HFF-Myc (cell line): Measurements from ENCODE around the gene MAP4K1.

Source experiments
- DNase-seq: peaks from one replicate; pipeline ENCODE4 v3.0.0-alpha.2; 2011; ENCODE audit warnings: low read depth; ENCODE audit errors: extremely low read depth
- H3K4me3 ChIP-seq: replicated peaks from 2 replicates; pipeline ENCODE4 v1.5.1; 2011; ENCODE audit warnings: low read depth, mild to moderate bottlenecking, control low read depth, low read length
- TF ChIP-seq, protein P1 (sequence below): IDR thresholded peaks from 2 replicates; pipeline ENCODE4 v1.5.1; 2012; ENCODE audit warnings: mild to moderate bottlenecking, low read depth, low read length, control low read depth; ENCODE audit errors: missing control alignments

Gene MAP4K1

DNA sequence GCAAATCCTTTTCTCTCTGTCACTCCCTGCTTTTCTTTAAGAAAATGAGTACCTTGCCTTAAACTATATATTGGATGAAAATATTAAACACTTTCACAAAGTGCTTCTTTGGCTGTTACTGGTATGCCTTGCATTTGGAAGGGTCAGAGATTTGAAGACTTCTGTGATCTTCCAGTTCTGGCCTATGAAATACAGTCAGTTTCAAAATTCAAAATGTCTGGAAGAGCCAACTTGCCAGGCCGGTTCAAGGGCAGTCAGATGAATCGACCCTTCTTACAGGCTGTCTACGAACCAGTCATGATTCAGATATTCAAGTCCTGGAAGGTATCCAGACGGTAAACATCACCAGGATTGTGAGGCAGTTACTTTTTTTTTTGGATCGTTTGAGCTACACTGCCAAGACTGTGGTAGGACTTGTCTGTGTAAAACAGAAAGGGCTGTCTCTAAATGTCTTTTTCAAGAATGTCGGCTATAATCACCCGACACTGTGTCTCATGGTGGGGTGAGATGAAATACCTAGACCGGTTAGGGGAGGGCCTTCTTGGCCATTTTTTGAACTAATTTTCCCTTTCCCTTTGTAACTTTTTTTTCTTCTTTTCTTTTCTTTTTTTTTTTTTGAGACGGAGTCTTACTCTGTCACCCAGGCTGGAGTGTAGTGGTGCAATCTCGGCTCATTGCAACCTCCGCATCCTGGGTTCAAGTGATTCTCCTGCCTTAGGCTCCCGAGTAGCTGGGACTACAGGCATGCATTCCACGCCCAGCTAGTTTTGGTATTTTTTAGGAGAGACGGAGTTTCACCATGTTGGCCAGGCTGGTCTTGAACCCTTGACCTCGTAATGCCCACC lies 40.9 kb upstream of the MAP4K1 start:
- peak; percentile 98 for DNase-seq
- peak overlapping the region; percentile 12 for H3K4me3 ChIP-seq

DNA sequence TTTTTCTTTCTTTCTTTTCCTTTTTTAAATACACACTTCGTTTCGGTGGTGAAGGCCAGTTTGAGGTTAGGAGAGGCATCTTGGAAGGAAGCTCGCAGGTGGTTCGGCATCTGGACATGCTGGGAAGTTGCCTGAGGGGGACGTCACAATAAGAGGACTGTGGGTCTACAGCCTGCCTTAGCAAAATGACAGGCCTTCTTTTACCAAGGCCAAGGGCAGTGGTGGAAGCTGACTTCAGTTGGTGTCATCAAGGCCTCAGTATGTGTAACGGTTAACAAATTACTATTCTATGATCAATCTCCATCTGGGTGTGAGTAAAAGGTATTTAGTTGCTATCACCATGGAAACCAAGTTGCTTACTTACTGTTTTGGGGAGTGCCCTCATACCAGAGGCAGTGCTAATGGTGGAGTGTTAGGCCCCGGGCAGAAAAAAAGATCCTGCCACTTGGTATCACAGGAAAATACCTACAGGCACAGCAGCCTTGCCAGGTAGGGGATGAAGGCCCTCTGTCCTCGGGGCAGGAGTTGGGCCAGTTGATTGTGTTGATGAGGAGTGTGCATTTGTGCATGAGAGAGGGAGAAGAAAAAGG lies 40.0 kb upstream of the MAP4K1 start:
- no peak overlapping the region for H3K4me3 ChIP-seq
- no peak for DNase-seq

More for the DNA sequence above, 40.9 kb upstream of the MAP4K1 start:
- TF ChIP-seq, protein P1, sequence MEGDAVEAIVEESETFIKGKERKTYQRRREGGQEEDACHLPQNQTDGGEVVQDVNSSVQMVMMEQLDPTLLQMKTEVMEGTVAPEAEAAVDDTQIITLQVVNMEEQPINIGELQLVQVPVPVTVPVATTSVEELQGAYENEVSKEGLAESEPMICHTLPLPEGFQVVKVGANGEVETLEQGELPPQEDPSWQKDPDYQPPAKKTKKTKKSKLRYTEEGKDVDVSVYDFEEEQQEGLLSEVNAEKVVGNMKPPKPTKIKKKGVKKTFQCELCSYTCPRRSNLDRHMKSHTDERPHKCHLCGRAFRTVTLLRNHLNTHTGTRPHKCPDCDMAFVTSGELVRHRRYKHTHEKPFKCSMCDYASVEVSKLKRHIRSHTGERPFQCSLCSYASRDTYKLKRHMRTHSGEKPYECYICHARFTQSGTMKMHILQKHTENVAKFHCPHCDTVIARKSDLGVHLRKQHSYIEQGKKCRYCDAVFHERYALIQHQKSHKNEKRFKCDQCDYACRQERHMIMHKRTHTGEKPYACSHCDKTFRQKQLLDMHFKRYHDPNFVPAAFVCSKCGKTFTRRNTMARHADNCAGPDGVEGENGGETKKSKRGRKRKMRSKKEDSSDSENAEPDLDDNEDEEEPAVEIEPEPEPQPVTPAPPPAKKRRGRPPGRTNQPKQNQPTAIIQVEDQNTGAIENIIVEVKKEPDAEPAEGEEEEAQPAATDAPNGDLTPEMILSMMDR, result no peak

DNA sequence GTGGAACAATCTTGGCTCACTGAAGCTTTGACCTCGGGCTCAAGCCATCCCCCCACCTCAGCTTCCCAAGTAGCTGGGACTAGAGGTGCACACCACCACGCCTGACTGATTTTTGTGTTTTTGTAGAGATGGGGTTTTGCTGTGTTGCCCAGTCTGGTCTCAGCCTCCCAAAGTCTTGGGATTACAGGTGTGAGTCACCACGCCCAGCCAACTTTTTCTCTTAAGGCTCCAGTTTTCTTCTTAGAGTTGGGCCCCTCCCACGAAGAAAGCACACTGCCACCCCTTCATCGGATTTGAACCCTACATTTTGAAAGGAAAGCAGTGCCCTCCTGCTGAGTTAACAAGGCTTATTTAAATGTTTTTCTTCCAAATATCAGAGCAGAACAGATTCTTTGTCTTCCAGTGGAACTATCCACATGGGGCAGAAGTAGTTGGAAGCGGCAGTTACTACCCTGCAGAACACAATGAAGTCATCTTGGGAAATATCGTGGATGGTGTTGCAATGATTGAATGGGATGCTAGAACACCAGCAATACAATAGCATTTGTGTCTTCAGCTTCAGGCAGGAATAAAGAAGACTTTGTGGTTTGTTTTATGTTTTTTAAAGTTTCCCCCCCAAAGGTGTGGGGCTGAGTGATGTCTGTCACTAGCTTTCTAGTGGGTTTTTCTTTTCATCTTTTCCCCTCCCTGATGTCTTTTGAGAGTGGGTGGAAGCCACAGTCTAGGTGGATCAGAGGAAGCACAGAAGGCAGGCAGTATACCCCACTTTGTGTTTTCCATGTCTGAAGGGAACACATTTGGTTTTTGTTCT lies 38.6 kb upstream of the MAP4K1 start:
- TF ChIP-seq, protein P1, result no peak
- H3K4me3 ChIP-seq, result no peak overlapping the region
- DNase-seq, result no peak

More for the DNA sequence above, 40.0 kb upstream of the MAP4K1 start:
- TF ChIP-seq, protein P1, result no peak

DNA sequence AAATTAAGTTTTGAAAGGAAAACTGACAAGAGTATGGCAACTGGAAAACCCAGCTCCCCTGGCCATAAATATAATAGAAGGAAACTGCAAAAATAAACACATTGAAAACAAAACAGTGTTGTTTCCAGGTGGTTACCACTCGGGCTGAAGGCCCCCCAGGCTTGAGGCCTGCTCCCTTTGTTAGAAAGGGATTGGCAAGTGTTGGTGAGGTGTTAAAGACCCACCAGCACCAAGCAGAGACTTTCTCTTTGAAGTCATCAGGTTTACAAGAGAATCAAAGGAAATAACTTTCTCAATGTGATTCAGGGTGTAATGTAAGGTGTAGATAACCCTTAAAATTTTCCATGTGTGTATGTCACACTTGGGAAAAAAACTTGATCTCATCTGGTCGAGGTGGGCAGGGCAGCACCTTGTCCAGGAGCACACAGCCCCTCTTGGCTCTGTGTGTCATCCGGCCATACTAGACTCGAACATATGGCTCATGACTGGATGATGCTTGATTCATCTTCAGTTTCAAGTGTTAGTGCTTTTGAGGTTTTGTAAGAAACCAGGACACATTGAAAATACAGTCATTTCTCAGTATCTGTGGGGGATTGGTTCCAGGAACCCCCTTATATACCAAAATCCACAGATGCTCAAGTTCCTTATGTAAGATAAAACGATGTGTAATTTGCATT lies 37.5 kb upstream of the MAP4K1 start:
- no peak overlapping the region for H3K4me3 ChIP-seq
- TF ChIP-seq, protein P1, result no peak
- DNase-seq, result no peak

DNA sequence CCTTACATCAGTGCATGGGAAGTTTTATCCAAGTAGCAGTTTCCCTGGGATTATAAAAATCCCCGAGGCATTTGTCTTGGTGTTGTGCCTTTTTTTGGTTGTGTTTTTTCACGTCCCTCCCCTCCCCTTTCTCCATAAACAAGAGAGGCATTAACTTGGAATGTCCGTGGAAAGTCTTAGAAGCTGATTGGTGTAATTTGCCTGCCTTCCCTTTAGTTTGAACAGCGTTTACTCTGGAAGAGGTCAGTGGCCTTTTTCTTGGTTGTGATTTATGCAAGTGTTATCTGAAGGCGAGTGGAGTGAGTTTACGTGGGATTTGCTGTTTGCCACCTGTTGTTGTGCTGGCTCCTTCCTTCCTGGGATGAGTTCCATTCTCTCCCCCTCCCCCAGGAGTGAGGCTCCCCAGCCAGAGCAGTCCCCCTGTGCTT lies 36.9 kb upstream of the MAP4K1 start:
- no peak overlapping the region for H3K4me3 ChIP-seq
- TF ChIP-seq, protein P1, result no peak
- DNase-seq, result no peak

DNA sequence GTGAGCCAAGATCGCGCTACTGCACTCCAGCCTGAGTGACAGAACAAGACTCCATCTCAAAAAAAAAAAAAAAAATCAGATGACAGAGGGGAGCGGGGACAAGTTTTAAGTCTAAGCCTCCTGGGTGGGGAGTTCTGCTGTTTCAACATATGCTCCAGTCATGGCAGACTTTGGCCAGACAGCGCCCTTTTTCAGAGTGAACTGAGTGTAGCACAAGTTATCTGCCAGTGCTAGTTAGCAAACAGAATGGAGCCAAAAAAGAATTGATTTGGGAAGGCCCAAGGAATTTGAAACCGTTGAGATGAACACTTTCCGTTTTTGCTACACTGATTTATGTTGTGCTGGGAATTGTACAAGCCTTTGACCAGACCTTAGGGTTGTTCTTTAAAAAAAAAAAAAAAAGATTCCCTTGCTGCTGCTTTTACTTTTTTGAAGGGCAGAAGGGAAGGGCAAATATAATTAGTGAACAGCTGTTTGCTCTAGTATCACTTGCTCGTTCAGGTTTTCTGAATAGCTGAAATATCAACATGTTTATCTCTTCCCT lies 35.3 kb upstream of the MAP4K1 start:
- DNase-seq, result no peak
- no peak overlapping the region; the same call in 1 of the 2 replicates for H3K4me3 ChIP-seq
- TF ChIP-seq, protein P1, result no peak
